ENCODE measurements around the gene IMP3. TPM values are rescaled to one million over a fixed set of nuclear protein-coding genes. Genes with fewer than 3 reads are reported as not detected.

Gene IMP3
- total RNA-seq, 1 experiment from 2014 or later: 150 TPM

GRCh38 chr15:75659141-75659771 lies 19.2 kb upstream of the IMP3 start:
- no peaks in the 10 kb centered on the region for H3K9me3 ChIP-seq
- DNase-seq: no peak
- H3K36me3 ChIP-seq: peaks cover 30% of the 10 kb centered on the region
- H3K4me3 ChIP-seq: no peak overlapping the region
- H3K27me3 ChIP-seq: no peaks in the 10 kb centered on the region

- Histone ChIP-seq H3K9me3 (no peaks in the 10 kb centered on the region), H3K27me3 (no peaks in the 10 kb centered on the region), H3K4me3 (no peak overlapping the region), H3K36me3 (peaks cover 48% of the 10 kb centered on the region)
- no peak for DNase-seq
Measured at GRCh38 chr15:75656813-75657212, 16.8 kb upstream of the IMP3 start.

- Histone ChIP-seq H3K36me3 (peaks cover 49% of the 10 kb centered on the region), H3K9me3 (no peaks in the 10 kb centered on the region), H3K4me3 (no peak overlapping the region), H3K27me3 (no peaks in the 10 kb centered on the region)
- DNase-seq: no peak
Measured at GRCh38 chr15:75656331-75656730, 16.3 kb upstream of the IMP3 start.

- no peak for DNase-seq
- no peaks in the 10 kb centered on the region for H3K9me3 ChIP-seq
- H3K27me3 ChIP-seq: no peaks in the 10 kb centered on the region
- H3K36me3 ChIP-seq: peaks cover 52% of the 10 kb centered on the region
- H3K4me3 ChIP-seq: no peak overlapping the region
Measured at GRCh38 chr15:75655931-75656330, 15.9 kb upstream of the IMP3 start.

DNA sequence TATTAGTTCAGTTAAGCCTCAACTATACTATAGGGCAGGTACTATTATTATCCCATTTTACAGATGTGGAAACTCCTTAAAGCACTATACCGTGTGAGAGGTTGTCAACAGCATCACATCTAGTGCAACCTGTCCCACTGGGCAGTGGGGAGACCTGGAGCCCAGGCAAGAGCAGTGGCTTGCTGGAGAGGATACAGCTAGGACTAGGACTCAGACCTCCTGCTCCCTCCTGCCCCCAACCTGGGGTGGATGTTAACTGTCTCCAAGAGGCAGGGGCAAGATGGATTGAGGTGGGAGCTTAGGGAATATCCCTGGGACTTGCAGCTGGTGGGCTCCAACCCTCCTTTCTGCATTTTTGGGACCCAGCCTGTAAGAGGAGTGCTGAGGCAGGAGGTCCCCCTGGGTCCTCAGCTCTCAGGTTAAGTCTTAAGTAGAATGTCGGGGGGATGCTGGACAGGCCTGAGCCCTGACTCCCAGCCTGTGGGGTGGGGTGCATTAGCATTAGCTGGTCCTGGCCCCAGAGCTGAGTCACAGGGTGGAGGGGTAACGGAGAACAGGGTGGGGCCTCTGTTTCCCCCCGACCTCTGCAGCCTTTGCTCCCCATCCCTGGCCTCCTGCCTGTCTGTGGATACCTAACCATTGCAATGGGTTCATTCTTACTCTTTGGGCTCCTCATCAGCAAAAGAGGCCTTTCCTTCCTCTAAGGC lies 14.3 kb upstream of the IMP3 start:
- Histone ChIP-seq H3K27me3 (no peaks in the 10 kb centered on the region), H3K4me3 (no peak overlapping the region), H3K36me3 (peaks cover 60% of the 10 kb centered on the region), H3K9me3 (no peaks in the 10 kb centered on the region)
- no peak for DNase-seq

- H3K4me3 ChIP-seq: no peak overlapping the region
- no peak for DNase-seq
- H3K27me3 ChIP-seq: no peaks in the 10 kb centered on the region
- peaks cover 58% of the 10 kb centered on the region for H3K36me3 ChIP-seq
- H3K9me3 ChIP-seq: no peaks in the 10 kb centered on the region
Measured at GRCh38 chr15:75653347-75653913, 13.4 kb upstream of the IMP3 start.

- Histone ChIP-seq H3K9me3 (no peaks in the 10 kb centered on the region), H3K27me3 (no peaks in the 10 kb centered on the region), H3K36me3 (peaks cover 52% of the 10 kb centered on the region), H3K4me3 (peak overlapping the region; percentile 17)
- no peak for DNase-seq
Measured at GRCh38 chr15:75651810-75652543, 12.0 kb upstream of the IMP3 start.

GRCh38 chr15:75650908-75651809 lies 11.1 kb upstream of the IMP3 start:
- DNase-seq: peak; percentile 58
- H3K4me3 ChIP-seq: peak overlapping the region; percentile 17

DNA sequence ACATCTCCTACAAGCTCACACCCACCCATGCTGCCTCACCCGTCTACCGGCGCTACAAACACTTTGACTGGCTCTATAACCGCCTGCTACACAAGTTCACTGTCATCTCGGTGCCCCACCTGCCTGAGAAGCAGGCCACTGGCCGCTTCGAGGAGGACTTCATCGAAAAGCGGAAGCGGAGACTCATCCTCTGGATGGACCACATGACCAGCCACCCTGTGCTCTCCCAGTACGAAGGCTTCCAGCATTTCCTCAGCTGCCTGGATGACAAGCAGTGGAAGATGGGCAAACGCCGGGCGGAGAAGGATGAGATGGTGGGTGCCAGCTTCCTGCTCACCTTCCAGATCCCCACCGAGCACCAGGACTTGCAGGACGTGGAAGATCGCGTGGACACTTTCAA lies 9.8 kb upstream of the IMP3 start:
- H3K9me3 ChIP-seq: no peaks in the 10 kb centered on the region
- peaks cover 46% of the 10 kb centered on the region for H3K36me3 ChIP-seq
- DNase-seq: no peak
- no peak overlapping the region; the same call in 1 of the 2 replicates for H3K4me3 ChIP-seq
- H3K27me3 ChIP-seq: no peaks in the 10 kb centered on the region

More at GRCh38 chr15:75650908-75651809, 11.1 kb upstream of the IMP3 start:
- Histone ChIP-seq H3K9me3 (no peaks in the 10 kb centered on the region), H3K27me3 (no peaks in the 10 kb centered on the region), H3K36me3 (peaks cover 52% of the 10 kb centered on the region)

DNA sequence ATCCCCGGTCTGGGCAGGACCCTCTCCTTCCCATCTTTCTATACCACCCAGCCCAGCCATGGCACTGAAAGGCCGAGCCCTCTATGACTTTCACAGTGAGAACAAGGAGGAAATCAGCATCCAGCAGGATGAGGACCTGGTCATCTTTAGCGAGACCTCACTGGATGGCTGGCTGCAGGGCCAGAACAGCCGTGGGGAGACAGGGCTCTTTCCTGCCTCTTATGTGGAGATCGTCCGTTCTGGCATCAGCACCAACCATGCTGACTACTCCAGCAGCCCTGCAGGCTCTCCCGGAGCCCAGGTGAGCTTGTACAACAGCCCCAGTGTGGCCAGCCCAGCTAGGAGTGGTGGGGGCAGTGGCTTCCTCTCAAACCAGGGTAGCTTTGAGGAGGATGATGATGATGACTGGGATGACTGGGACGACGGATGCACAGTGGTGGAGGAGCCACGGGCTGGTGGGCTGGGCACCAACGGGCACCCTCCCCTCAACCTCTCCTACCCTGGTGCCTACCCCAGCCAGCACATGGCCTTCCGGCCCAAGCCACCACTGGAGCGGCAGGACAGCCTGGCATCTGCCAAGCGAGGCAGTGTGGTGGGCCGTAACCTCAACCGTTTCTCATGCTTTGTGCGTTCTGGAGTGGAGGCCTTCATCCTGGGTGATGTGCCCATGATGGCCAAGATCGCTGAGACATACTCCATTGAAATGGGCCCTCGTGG lies 9.2 kb upstream of the IMP3 start:
- Histone ChIP-seq H3K4me3 (peak overlapping the region; percentile 76), H3K27me3 (no peaks in the 10 kb centered on the region), H3K36me3 (peaks cover 42% of the 10 kb centered on the region), H3K9me3 (no peaks in the 10 kb centered on the region)
- DNase-seq: no peak

- peak; percentile 49 for DNase-seq
- peaks cover 37% of the 10 kb centered on the region for H3K36me3 ChIP-seq
- no peaks in the 10 kb centered on the region for H3K27me3 ChIP-seq
- no peaks in the 10 kb centered on the region for H3K9me3 ChIP-seq
- peak overlapping the region; percentile 76 for H3K4me3 ChIP-seq
Measured at GRCh38 chr15:75648156-75649000, 8.4 kb upstream of the IMP3 start.

DNA sequence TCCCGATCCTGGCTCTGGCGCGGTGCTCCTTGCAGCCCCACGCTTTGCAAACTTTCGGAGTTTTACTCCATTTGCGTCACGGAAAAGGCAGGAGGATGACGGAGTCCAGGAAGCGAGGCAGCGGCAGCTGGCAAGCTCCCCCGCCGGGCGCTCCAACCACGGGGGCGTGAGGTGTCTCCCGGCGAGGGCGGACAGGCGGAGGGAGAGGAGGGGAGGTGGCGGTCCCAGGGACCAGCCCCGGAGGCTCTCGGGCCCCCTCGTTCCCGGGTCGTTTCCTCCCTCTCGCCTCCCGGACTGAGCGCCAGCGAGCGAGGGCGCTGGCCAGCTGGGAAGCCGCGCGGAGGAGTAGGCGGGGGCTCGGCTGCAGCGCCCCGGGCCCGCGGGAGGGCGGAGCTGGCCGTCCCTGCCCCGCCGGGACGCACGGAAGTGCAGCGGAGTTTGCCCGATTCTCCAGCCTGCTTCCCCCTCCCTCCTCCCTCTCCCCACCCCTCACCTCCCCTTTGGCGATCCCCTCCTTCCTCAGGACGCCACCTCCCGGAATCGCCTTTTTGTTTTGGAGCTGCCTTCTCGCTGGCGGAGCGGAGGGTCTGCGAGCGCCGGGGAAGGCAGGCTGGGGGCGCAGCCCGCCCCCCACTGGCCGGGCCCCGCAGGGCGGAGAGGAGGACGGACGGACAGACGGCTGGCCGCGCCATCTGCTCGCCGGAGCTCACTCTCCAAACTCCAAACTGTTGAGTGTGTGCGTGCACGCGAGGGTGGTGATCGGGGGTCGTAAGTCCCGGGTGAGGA lies 7.5 kb upstream of the IMP3 start, which contains the start of gene SNX33:
Gene SNX33, plus strand, starts transcription at position 543 of the 786 bp plus-strand sequence. CDS start 1,191 bp downstream, outside the sequence.
- H3K27me3 ChIP-seq: no peaks in the 10 kb centered on the region
- peak; percentile 89 for DNase-seq

GRCh38 chr15:75646944-75647364 lies 6.9 kb upstream of the IMP3 start:
- H3K36me3 ChIP-seq: peaks cover 24% of the 10 kb centered on the region
- no peaks in the 10 kb centered on the region for H3K9me3 ChIP-seq
- H3K27me3 ChIP-seq: no peaks in the 10 kb centered on the region
- DNase-seq: no peak
- peak overlapping the region; percentile 76 for H3K4me3 ChIP-seq

More for the DNA sequence above, 7.5 kb upstream of the IMP3 start, which contains the start of gene SNX33:
- Histone ChIP-seq H3K4me3 (peak within 1 kb of the TSS; percentile 76), H3K36me3 (peaks cover 30% of the 10 kb centered on the region), H3K9me3 (no peaks in the 10 kb centered on the region)

Measured in MG63 (cell line).